Upper lobe of right lung (tissue), 1 donor: ENCODE measurements around the gene UNC13C. TPM values are rescaled to one million over a fixed set of nuclear protein-coding genes. Genes with fewer than 3 reads are reported as not detected.
"Not testable (repeated sequence)": the region's sequence is repeated elsewhere in the genome, so short reads cannot be mapped to it uniquely, and the experiment has no call there.

Experiments
- ATAC-seq: fragments of 200-7000 bp; cut with Tn5 transposase; one replicate; pipeline ENCODE4 v1.9.1; 2020; ENCODE audit warnings: mild to moderate bottlenecking, moderate library complexity
- DNase-seq: peaks from one replicate; pipeline ENCODE4 v3.0.0-alpha.2; 2020
- H3K27ac ChIP-seq: fragments of 200-600 bp; one replicate; pipeline ENCODE4 v1.8.0; 2022
- H3K27me3 ChIP-seq: fragments of 200-600 bp; one replicate; pipeline ENCODE4 v1.8.0; 2022; ENCODE audit warnings: mild to moderate bottlenecking
- H3K36me3 ChIP-seq: fragments of 200-600 bp; one replicate; pipeline ENCODE4 v1.8.0; 2022
- H3K4me1 ChIP-seq: fragments of 200-600 bp; one replicate; pipeline ENCODE4 v1.8.0; 2022
- H3K4me3 ChIP-seq: fragments of 200-600 bp; one replicate; pipeline ENCODE4 v1.8.0; 2022; ENCODE audit warnings: mild to moderate bottlenecking
- H3K9me3 ChIP-seq: fragments of 200-600 bp; one replicate; pipeline ENCODE4 v1.8.0; 2022
- intact Hi-C: fragments of 100-400 bp; cut with DNase I; formaldehyde crosslinking; loops from one replicate; pipeline ENCODE4 v1.11.0; 2022
- long read RNA-seq: library from polyadenylated mRNA; unstranded; transcript quantifications from one replicate; pipeline ENCODE4 v2.0.0, GENCODE V29; 2021
- total RNA-seq: library from RNA; stranded (reverse); fragmentation: NEBNext Ultra II Directional; extraction: Animal tissue kit (Norgen Biotek cat#: 25700); gene quantifications from one replicate; pipeline ENCODE4 v1.2.1, GENCODE V29; 2021
- TF ChIP-seq, protein P1 (sequence below): fragments of 200-600 bp; IDR thresholded peaks from one replicate; pipeline ENCODE4 v1.8.0; 2022; ENCODE audit warnings: antibody characterized with exemption
- donor health status: DM: no; HTN: yes; CAD: no; lungs with severe emphysema.

UNC13C gene
- 0.14 TPM for total RNA-seq
- long read RNA-seq = 0 reads

DNA sequence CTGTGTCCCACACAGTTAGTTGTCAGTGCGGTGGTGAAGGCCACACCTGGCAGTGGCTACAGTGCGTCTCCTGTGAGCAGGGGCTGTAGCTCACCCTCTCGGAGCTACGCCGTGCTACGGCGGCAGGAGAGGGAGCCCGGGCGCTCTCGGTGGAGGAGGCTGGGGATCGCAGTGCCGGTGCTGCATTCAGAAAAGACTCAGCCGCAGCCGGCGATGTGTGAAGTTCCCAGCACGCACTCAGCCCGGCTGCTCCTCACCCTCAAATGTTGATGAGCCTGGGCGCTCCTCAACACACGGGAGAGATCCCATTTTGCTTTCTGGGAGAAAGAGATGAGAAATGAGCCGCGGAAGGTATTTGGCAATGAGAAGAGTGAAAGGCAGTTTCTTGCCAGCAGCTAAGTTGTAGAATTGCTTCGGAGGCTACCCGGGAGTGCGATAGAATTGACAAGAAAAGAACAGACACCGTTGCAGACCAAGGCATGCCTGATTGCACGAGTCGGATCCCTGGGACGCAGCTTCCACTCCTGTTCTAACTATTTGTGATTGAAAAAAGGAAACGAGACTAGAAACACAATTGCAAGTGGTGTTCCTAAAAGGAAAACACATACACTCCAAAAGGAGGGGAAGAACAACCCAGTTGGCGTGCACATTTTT is at the start of gene UNC13C:
TSS of gene UNC13C (plus strand) at position 189 of the 654 bp plus-strand sequence. CDS start 34,463 bp downstream, outside the sequence.
- Histone ChIP-seq H3K27ac (no peak within 1 kb of the TSS), H3K4me1 (peaks cover 4% of the 10 kb centered on the region), H3K9me3 (no peaks in the 10 kb centered on the region), H3K4me3 (peak within 1 kb of the TSS; percentile 29), H3K36me3 (no peaks in the 10 kb centered on the region), H3K27me3 (peaks cover 10% of the 10 kb centered on the region)
- ATAC-seq (peak; percentile 61), DNase-seq (peak; percentile 64)
- TF ChIP-seq, protein P1, sequence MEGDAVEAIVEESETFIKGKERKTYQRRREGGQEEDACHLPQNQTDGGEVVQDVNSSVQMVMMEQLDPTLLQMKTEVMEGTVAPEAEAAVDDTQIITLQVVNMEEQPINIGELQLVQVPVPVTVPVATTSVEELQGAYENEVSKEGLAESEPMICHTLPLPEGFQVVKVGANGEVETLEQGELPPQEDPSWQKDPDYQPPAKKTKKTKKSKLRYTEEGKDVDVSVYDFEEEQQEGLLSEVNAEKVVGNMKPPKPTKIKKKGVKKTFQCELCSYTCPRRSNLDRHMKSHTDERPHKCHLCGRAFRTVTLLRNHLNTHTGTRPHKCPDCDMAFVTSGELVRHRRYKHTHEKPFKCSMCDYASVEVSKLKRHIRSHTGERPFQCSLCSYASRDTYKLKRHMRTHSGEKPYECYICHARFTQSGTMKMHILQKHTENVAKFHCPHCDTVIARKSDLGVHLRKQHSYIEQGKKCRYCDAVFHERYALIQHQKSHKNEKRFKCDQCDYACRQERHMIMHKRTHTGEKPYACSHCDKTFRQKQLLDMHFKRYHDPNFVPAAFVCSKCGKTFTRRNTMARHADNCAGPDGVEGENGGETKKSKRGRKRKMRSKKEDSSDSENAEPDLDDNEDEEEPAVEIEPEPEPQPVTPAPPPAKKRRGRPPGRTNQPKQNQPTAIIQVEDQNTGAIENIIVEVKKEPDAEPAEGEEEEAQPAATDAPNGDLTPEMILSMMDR = no peak
- intact Hi-C loops = no loop called here

DNA sequence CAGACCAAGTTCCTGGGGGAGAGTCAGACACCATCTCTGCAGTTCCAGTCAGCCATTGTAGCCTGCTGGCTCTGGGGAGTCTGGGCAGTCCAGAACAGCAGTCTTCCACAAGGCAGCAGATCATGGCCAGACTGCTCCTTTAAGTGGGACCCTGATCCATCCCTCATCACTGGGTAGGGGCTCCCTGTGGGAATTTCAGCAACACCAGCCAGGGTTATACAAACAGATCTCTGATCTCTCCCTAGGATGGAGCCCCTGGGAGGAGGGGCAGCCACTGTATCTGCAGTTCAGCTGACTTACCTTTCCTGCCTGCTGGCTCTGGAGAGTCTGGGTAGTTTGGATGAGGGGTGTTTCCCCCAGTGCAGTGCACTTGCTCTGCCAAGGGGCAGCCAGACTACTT is 42.1 kb upstream of the UNC13C start:
- TF ChIP-seq, protein P1 = no peak
- H3K4me3 ChIP-seq = no peak overlapping the region
- intact Hi-C loops = no loop called here
- H3K36me3 ChIP-seq = no peaks in the 10 kb centered on the region
- no peak overlapping the region for H3K27ac ChIP-seq
- ATAC-seq (no peak), DNase-seq (no peak)
- no peaks in the 10 kb centered on the region for H3K27me3 ChIP-seq
- peaks cover 6% of the 10 kb centered on the region for H3K9me3 ChIP-seq
- H3K4me1 ChIP-seq = no peaks in the 10 kb centered on the region

DNA sequence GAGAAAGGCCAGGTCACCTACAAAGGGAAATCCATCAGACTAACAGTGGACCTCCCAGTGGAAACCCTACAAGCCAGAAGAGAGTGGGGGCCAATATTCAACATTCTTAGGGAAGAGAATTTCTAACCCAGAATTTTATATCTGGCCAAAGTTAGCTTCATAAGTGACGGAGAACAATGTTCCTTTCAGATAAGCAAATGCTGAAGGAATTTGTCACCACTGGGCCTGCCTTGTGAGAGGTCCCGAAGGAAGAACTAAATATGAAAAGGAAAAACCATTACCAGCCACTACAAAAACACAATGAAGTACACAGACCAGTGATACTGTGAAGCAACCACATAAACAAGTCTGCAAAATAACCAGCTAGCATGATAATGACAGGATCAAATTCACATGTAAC is 40.6 kb upstream of the UNC13C start:
- H3K27ac ChIP-seq, ATAC-seq, H3K4me1 ChIP-seq, H3K9me3 ChIP-seq, H3K36me3 ChIP-seq, DNase-seq, intact Hi-C loops, H3K27me3 ChIP-seq, H3K4me3 ChIP-seq: not testable (repeated sequence)

DNA sequence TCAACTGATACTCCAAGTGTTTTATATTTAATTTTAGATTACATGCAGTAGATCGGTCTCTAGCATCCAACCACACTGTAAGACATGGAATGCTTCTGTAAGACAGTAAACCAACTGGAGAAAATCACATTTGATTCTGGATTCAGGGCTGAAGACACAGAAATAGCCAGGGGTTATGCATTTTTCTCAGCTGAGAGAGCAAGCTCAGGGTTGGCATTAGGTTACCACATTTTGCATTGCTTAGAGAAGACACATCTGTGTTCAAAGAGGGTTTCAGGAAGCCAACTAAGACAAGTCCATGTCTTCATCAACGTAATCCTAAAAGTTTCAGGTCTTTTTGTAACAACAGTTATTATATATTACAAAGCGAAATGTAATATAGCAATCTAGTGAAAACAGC is 27.7 kb upstream of the UNC13C start:
- no peaks in the 10 kb centered on the region for H3K27me3 ChIP-seq
- TF ChIP-seq, protein P1 = no peak
- H3K9me3 ChIP-seq = peaks cover 5% of the 10 kb centered on the region
- intact Hi-C loops = no loop called here
- H3K4me1 ChIP-seq = no peaks in the 10 kb centered on the region
- DNase-seq (no peak), ATAC-seq (no peak)
- H3K4me3 ChIP-seq = no peak overlapping the region
- no peaks in the 10 kb centered on the region for H3K36me3 ChIP-seq
- no peak overlapping the region for H3K27ac ChIP-seq

DNA sequence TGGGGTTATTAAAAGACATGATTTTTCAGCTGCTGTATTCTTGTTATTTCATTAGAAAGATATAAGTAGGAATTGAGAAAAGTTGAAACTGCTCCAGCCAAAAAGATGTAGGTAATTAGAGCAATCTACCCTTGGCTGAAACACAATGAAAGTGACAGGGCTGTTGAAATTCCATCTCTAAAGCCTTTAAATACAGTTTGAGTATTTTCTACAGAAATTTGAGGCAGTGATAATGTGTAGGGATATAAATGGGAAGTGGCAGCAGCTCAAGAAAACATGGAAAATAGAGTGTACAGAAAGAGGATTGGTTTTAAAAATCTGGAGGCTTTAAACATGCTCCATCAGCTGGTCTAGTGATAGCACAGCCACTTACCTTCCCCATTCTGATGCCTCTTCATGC is 22.8 kb upstream of the UNC13C start:
- no peak for ATAC-seq
- Histone ChIP-seq H3K27ac (no peak overlapping the region), H3K4me1 (no peaks in the 10 kb centered on the region), H3K9me3 (no peaks in the 10 kb centered on the region), H3K27me3 (no peaks in the 10 kb centered on the region), H3K36me3 (no peaks in the 10 kb centered on the region), H3K4me3 (no peak overlapping the region)
- intact Hi-C loops = no loop called here
- DNase-seq = no peak
- TF ChIP-seq, protein P1 = no peak

DNA sequence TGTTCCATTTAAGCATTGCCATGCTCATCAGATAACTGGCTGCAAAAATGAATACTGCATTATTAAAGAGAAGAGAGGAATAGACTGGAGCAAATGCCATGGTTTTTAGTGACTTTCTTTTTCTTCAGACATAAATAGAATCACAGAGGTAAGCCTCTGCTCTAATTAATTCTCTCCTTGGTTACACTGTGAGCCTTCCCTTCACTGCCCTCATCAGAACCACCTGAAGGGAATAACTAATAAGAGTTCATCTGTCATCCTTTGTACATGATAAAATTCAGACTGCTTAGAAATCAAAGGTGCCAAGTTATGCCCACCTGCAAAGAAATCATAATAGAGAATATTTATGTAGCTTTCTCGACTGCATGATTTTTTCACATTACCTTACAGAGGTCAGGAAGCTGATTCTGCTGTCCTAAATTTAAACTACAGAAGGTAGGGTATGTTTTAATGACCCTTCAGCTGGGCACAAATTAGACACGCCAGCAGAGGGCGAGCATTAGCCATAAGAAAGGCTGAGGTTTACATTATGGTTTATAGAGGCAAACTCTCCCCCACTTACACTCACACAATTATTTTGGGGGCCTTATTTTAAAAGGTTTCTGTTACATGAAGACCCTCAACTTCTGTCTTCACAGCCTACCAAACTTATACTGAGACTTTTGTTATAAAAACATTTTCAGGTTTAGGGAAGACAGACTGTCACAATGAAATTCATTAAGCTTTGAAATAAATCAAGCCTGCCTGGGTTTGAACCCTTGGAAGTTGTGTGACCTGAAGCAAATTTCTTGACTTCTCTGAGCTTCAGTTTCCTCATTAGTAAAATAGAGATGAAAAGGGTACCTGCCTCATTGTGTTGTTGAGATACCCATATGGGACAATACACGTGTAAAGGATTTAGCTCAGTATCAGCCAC is 15.3 kb upstream of the UNC13C start:
- intact Hi-C loops = no loop called here
- TF ChIP-seq, protein P1 = peak; percentile 40
- DNase-seq (no peak), ATAC-seq (peak; percentile 68)
- Histone ChIP-seq H3K4me3 (no peak overlapping the region), H3K27ac (no peak overlapping the region), H3K36me3 (no peaks in the 10 kb centered on the region), H3K9me3 (no peaks in the 10 kb centered on the region), H3K4me1 (no peaks in the 10 kb centered on the region), H3K27me3 (no peaks in the 10 kb centered on the region)
